Lower lobe of right lung (tissue), 2 donors: ENCODE data around the gene DIO1. TPM values are rescaled to one million over a fixed set of nuclear protein-coding genes. Genes with fewer than 3 reads are reported as not detected.

ENCODE experiments used
- ATAC-seq, 2 donors: fragments of 200-7000 bp; cut with Tn5 transposase; one replicate each; pipeline ENCODE4 v1.9.1; 2020 to 2022; ENCODE audit warnings: mild to moderate bottlenecking in 2 of 2, moderate library complexity in 2 of 2
- DNase-seq: peaks from one replicate; pipeline ENCODE4 v3.0.0-alpha.2; 2020
- H3K27ac ChIP-seq: fragments of 200-600 bp; one replicate; pipeline ENCODE4 v1.8.0; 2022
- H3K27me3 ChIP-seq: fragments of 200-600 bp; one replicate; pipeline ENCODE4 v1.8.0; 2022; ENCODE audit warnings: low read depth
- H3K36me3 ChIP-seq: fragments of 200-600 bp; one replicate; pipeline ENCODE4 v1.8.0; 2022; ENCODE audit warnings: mild to moderate bottlenecking
- H3K4me1 ChIP-seq: fragments of 200-600 bp; one replicate; pipeline ENCODE4 v1.8.0; 2022
- H3K4me3 ChIP-seq: fragments of 200-600 bp; one replicate; pipeline ENCODE4 v1.8.0; 2022; ENCODE audit warnings: mild to moderate bottlenecking
- H3K9me3 ChIP-seq: fragments of 200-600 bp; one replicate; pipeline ENCODE4 v1.8.0; 2022
- intact Hi-C: fragments of 100-400 bp; cut with DNase I; formaldehyde crosslinking; loops from one replicate; pipeline ENCODE4 v1.11.0; 2022
- total RNA-seq: library from RNA; stranded (reverse); fragmentation: NEBNext Ultra II Directional; extraction: Animal tissue kit (Norgen Biotek cat#: 25700); gene quantifications from one replicate; pipeline ENCODE4 v1.2.1, GENCODE V29; 2021
- TF ChIP-seq, protein P1 (sequence below): fragments of 200-600 bp; IDR thresholded peaks from one replicate; pipeline ENCODE4 v1.8.0; 2022; ENCODE audit warnings: antibody characterized with exemption, mild to moderate bottlenecking
- donor health status: DM: no; HTN: yes; CAD: no; lungs with severe emphysema.

DIO1 gene
- total RNA-seq, 1 donor from 2014 or later, result not detected

DNA sequence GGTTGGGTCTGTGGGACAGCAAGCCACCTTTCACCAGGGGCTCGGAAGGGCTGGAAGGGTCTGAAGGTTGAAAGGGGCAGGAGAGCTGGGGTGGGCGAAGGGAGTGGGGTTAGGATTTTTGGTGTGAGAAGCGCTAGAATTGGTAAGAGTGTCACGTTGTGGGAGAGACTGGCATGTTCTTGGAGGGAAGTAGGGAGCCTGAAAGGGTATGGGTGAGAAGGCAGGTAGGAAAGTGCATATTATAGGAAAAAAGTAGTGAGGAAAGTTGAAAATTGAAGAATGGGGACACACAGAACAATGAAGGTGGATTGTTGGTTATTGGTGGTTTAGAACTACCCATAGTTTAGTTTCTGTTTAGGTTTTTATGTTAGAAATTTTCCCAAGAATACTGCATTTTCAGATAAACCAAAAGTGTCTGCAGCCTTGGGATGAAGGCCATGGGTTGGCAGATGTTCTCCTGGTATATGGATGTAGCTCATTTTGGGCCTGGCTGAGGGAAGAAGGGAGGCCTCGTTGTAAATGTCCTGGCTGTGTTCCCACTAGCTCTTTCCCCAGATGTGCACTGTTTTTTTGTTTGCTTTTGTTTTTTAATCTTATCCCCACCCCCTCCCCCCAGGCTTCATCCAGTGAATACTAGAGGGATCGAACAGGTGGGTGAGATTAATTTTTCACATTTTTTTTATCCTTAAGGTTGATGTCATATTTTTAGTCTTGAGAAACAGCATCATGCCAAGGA, 53.4 kb downstream of the DIO1 start:
- DNase-seq (no peak), ATAC-seq (no peak)
- Histone ChIP-seq H3K4me3 (peak overlapping the region; percentile 93), H3K27me3 (no peaks in the 10 kb centered on the region), H3K36me3 (peaks cover 12% of the 10 kb centered on the region), H3K9me3 (no peaks in the 10 kb centered on the region), H3K27ac (no peak overlapping the region), H3K4me1 (peaks cover 25% of the 10 kb centered on the region)
- TF ChIP-seq, protein P1, sequence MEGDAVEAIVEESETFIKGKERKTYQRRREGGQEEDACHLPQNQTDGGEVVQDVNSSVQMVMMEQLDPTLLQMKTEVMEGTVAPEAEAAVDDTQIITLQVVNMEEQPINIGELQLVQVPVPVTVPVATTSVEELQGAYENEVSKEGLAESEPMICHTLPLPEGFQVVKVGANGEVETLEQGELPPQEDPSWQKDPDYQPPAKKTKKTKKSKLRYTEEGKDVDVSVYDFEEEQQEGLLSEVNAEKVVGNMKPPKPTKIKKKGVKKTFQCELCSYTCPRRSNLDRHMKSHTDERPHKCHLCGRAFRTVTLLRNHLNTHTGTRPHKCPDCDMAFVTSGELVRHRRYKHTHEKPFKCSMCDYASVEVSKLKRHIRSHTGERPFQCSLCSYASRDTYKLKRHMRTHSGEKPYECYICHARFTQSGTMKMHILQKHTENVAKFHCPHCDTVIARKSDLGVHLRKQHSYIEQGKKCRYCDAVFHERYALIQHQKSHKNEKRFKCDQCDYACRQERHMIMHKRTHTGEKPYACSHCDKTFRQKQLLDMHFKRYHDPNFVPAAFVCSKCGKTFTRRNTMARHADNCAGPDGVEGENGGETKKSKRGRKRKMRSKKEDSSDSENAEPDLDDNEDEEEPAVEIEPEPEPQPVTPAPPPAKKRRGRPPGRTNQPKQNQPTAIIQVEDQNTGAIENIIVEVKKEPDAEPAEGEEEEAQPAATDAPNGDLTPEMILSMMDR, result no peak
- intact Hi-C loops, result no loop called here

GRCh38 chr1:53948291-53948690, 54.3 kb downstream of the DIO1 start:
- intact Hi-C loops, result no loop called here
- H3K4me1 ChIP-seq, result peaks cover 25% of the 10 kb centered on the region

GRCh38 chr1:53949023-53949990, 55.3 kb downstream of the DIO1 start:
- intact Hi-C loops, result no loop called here
- Histone ChIP-seq H3K4me3 (no peak overlapping the region), H3K27ac (no peak overlapping the region), H3K36me3 (peaks cover 32% of the 10 kb centered on the region), H3K4me1 (peaks cover 21% of the 10 kb centered on the region), H3K9me3 (no peaks in the 10 kb centered on the region), H3K27me3 (no peaks in the 10 kb centered on the region)
- ATAC-seq, result no peak
- no peak for DNase-seq
- TF ChIP-seq, protein P1, result peak; percentile 49

More at GRCh38 chr1:53948291-53948690, 54.3 kb downstream of the DIO1 start:
- Histone ChIP-seq H3K9me3 (no peaks in the 10 kb centered on the region), H3K36me3 (peaks cover 21% of the 10 kb centered on the region), H3K27ac (no peak overlapping the region), H3K27me3 (no peaks in the 10 kb centered on the region), H3K4me3 (no peak overlapping the region)
- ATAC-seq, result no peak
- no peak for DNase-seq
- TF ChIP-seq, protein P1, result no peak

DNA sequence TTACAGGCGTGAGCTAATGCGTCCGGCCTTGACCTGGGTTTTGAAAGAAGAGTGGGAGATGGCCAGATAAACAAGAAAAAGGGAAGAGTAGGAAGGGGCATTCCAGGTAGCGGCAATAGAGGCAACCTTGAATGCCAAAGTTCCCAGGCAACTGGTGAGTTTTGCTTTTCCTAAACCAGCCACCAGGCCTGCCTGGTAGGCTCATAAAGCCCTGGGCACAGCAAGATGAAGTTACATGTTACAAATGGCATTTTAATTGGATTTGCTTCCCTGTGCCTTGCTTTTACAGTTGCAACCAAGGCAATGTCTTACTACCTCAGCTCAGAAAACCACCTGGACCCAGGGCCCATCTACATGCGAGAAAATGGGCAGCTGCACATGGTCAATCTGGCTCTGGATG, 57.7 kb downstream of the DIO1 start:
- H3K36me3 ChIP-seq, result peaks cover 36% of the 10 kb centered on the region
- TF ChIP-seq, protein P1, result no peak
- H3K9me3 ChIP-seq, result no peaks in the 10 kb centered on the region
- ATAC-seq, result no peak
- no peak overlapping the region for H3K27ac ChIP-seq
- intact Hi-C loops, result loop anchor here (10.0 kb wide), 1 partner anchor 77 kb away; no protein-coding TSS in a partner anchor
- H3K4me1 ChIP-seq, result peaks cover 18% of the 10 kb centered on the region
- no peaks in the 10 kb centered on the region for H3K27me3 ChIP-seq
- no peak for DNase-seq
- no peak overlapping the region for H3K4me3 ChIP-seq

DNA sequence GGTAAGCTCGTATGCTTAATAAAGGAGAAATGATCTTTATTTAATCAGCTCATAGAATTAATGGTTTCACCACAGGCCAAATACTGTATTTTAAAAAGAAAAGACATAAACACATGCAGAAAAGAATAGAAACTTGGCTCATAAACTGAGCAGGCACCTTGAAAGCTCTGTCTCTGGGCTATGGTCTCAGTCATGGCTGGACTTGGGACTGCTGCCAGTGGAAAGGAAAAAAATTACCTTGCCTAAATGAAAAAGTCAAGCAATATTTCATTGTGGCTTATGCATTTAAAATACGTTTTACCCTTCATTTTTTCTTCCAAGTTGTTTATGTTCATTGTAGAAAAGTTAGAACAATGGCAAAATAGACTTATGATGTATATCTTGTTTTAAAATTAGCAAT, 60.1 kb downstream of the DIO1 start:
- intact Hi-C loops, result loop anchor here (10.0 kb wide), 1 partner anchor 79 kb away; no protein-coding TSS in a partner anchor
- no peak for ATAC-seq
- TF ChIP-seq, protein P1, result no peak
- Histone ChIP-seq H3K27me3 (no peaks in the 10 kb centered on the region), H3K27ac (no peak overlapping the region), H3K9me3 (no peaks in the 10 kb centered on the region), H3K4me1 (peaks cover 18% of the 10 kb centered on the region), H3K4me3 (no peak overlapping the region), H3K36me3 (peaks cover 36% of the 10 kb centered on the region)
- no peak for DNase-seq
